ENCODE results near the gene ZBTB38.

ZBTB38 gene

GRCh38 chr3:141405025-141405424, 36.7 kb downstream of the ZBTB38 start:
- DNase-seq (ENCODE audit: low read depth, low spot score), result no peak

- DNase-seq (ENCODE audit: low read depth, low spot score), result no peak
Measured at GRCh38 chr3:141405591-141405990, 37.3 kb downstream of the ZBTB38 start.

GRCh38 chr3:141406265-141406664, 38.0 kb downstream of the ZBTB38 start:
- no peak for DNase-seq (ENCODE audit: low read depth, low spot score)

- DNase-seq (ENCODE audit: low read depth, low spot score), result no peak
Measured at GRCh38 chr3:141407047-141407446, 38.7 kb downstream of the ZBTB38 start.

- DNase-seq (ENCODE audit: low read depth, low spot score), result no peak
Measured at GRCh38 chr3:141407825-141408224, 39.5 kb downstream of the ZBTB38 start.

GRCh38 chr3:141408596-141408995, 40.3 kb downstream of the ZBTB38 start:
- no peak for DNase-seq (ENCODE audit: low read depth, low spot score)

GRCh38 chr3:141409940-141410241, 41.6 kb downstream of the ZBTB38 start:
- no peak for DNase-seq (ENCODE audit: low read depth, low spot score)

GRCh38 chr3:141410408-141410807, 42.1 kb downstream of the ZBTB38 start:
- DNase-seq (ENCODE audit: low read depth, low spot score), result no peak

GRCh38 chr3:141410846-141411245, 42.5 kb downstream of the ZBTB38 start:
- no peak for DNase-seq (ENCODE audit: low read depth, low spot score)

- no peak for DNase-seq (ENCODE audit: low read depth, low spot score)
Measured at GRCh38 chr3:141411251-141411771, 43.0 kb downstream of the ZBTB38 start.

GRCh38 chr3:141412087-141412935, 44.0 kb downstream of the ZBTB38 start:
- no peak for DNase-seq (ENCODE audit: low read depth, low spot score)

GRCh38 chr3:141412936-141413354, 44.6 kb downstream of the ZBTB38 start:
- no peak for DNase-seq (ENCODE audit: low read depth, low spot score)

- DNase-seq (ENCODE audit: low read depth, low spot score), result no peak
Measured at GRCh38 chr3:141413391-141413790, 45.1 kb downstream of the ZBTB38 start.

- DNase-seq (ENCODE audit: low read depth, low spot score), result no peak
Measured at GRCh38 chr3:141413801-141414689, 45.7 kb downstream of the ZBTB38 start.

- DNase-seq (ENCODE audit: low read depth, low spot score), result no peak
Measured at GRCh38 chr3:141414800-141415462, 46.6 kb downstream of the ZBTB38 start.

GRCh38 chr3:141415953-141416352, 47.6 kb downstream of the ZBTB38 start:
- DNase-seq (ENCODE audit: low read depth, low spot score), result no peak
